ENCODE measurements around the gene CFAP46. TPM values are rescaled to one million over a fixed set of nuclear protein-coding genes. Genes with fewer than 3 reads are reported as not detected.

Gene CFAP46
- total RNA-seq, 4 donors from 2014 or later, result 0.19 to 0.92 (median 0.54) TPM

- WGBS, 2 donors, result 46 to 58% methylated on average over 9 of the region's 9 CpGs
- no peaks in the 10 kb centered on the region for H3K9me3 ChIP-seq
- no peak overlapping the region for H3K27ac ChIP-seq
- H3K27me3 ChIP-seq, result peaks cover 0 to 49% (median 0%) of the 10 kb centered on the region in 4 donors
- H3K4me3 ChIP-seq, result no peak overlapping the region
- TF ChIP-seq POLR2A (IDR thresholded peaks at IDR 0.05), result no peak
- TF ChIP-seq CTCF (IDR thresholded peaks at IDR 0.05), result no peak
- intact Hi-C loops (cut with DNase I), result no loop called here
- no peaks in the 10 kb centered on the region for H3K4me1 ChIP-seq
- no peak for DNase-seq
- H3K36me3 ChIP-seq, result no peaks in the 10 kb centered on the region
Observed at GRCh38 chr10:132911786-132912097, 30.6 kb downstream of the CFAP46 start.

- Histone ChIP-seq H3K27me3 (peaks cover 0 to 45% (median 0%) of the 10 kb centered on the region in 4 donors), H3K4me3 (no peak overlapping the region), H3K36me3 (no peaks in the 10 kb centered on the region), H3K27ac (no peak overlapping the region), H3K9me3 (no peaks in the 10 kb centered on the region), H3K4me1 (no peaks in the 10 kb centered on the region)
- WGBS, 2 donors, result 42 to 64% methylated on average over 8 to 20 of the region's 37 CpGs
- DNase-seq, result no peak
- TF ChIP-seq CTCF (IDR thresholded peaks at IDR 0.05) (no peak), POLR2A (IDR thresholded peaks at IDR 0.05) (no peak)
- intact Hi-C loops (cut with DNase I), result no loop called here
Observed at GRCh38 chr10:132910901-132911785, 31.2 kb downstream of the CFAP46 start.

- no peak for DNase-seq
- WGBS, 2 donors, result 83 to 86% methylated on average over 10 to 12 of the region's 28 CpGs
- TF ChIP-seq CTCF (IDR thresholded peaks at IDR 0.05) (no peak), POLR2A (IDR thresholded peaks at IDR 0.05) (no peak)
Observed at GRCh38 chr10:132910186-132910880, 32.0 kb downstream of the CFAP46 start.

GRCh38 chr10:132909491-132910071 lies 32.8 kb downstream of the CFAP46 start:
- Histone ChIP-seq H3K9me3 (peaks cover 0 to 10% (median 0%) of the 10 kb centered on the region in 3 donors), H3K27ac (no peak overlapping the region), H3K27me3 (peaks cover 0 to 38% (median 0%) of the 10 kb centered on the region in 4 donors), H3K36me3 (no peaks in the 10 kb centered on the region), H3K4me1 (peaks cover 0 to 6% (median 0%) of the 10 kb centered on the region in 3 donors), H3K4me3 (no peak overlapping the region)
- TF ChIP-seq CTCF (IDR thresholded peaks at IDR 0.05), result no peak
- no peak for TF ChIP-seq POLR2A (IDR thresholded peaks at IDR 0.05)
- DNase-seq, result no peak
- WGBS, 2 donors, result 60 to 80% methylated on average over 1 of the region's 21 CpGs
- intact Hi-C loops (cut with DNase I), result no loop called here

More at GRCh38 chr10:132910186-132910880, 32.0 kb downstream of the CFAP46 start:
- Histone ChIP-seq H3K27me3 (peaks cover 0 to 45% (median 0%) of the 10 kb centered on the region in 4 donors), H3K4me1 (no peaks in the 10 kb centered on the region), H3K27ac (no peak overlapping the region), H3K9me3 (peaks cover 0 to 3% (median 0%) of the 10 kb centered on the region in 3 donors), H3K4me3 (no peak overlapping the region), H3K36me3 (no peaks in the 10 kb centered on the region)
- intact Hi-C loops (cut with DNase I), result no loop called here

Data from esophagus squamous epithelium (tissue), 5 donors.